AG08396 (cell line): ENCODE results near the gene KRTAP29-1.
"Not testable (repeated sequence)": the region's sequence is repeated elsewhere in the genome, so short reads cannot be mapped to it uniquely, and the experiment has no call there.

Source experiments
- DNase-seq: peaks from one replicate; pipeline ENCODE4 v3.0.0; 2012; ENCODE audit warnings: low spot score, mixed read lengths

Gene KRTAP29-1

GRCh38 chr17:41301916-41302901 lies at the start of gene KRTAP29-1:
KRTAP29-1 (minus strand) TSS chr17:41302851; CDS start chr17:41302851, 0 bp downstream.
- no peak for DNase-seq

- DNase-seq, result no peak
Measured at GRCh38 chr17:41351177-41351576, 48.5 kb upstream of the KRTAP29-1 start.

- not testable (repeated sequence) for DNase-seq
Measured at GRCh38 chr17:41350381-41350878, 47.8 kb upstream of the KRTAP29-1 start, which contains the start of gene KRT33A. KRT33A (minus strand) TSS chr17:41350828; CDS start chr17:41350767, 61 bp downstream.

- DNase-seq, result no peak
Measured at GRCh38 chr17:41347869-41348760, 45.5 kb upstream of the KRTAP29-1 start.

GRCh38 chr17:41346421-41346820 lies 43.8 kb upstream of the KRTAP29-1 start:
- not testable (repeated sequence) for DNase-seq

- DNase-seq, result no peak
Measured at GRCh38 chr17:41345992-41346391, 43.3 kb upstream of the KRTAP29-1 start.

GRCh38 chr17:41343029-41343428 lies 40.4 kb upstream of the KRTAP29-1 start:
- no peak for DNase-seq

- no peak for DNase-seq
Measured at GRCh38 chr17:41340934-41341861, 38.5 kb upstream of the KRTAP29-1 start.

GRCh38 chr17:41340494-41340893 lies 37.8 kb upstream of the KRTAP29-1 start:
- no peak for DNase-seq

GRCh38 chr17:41339571-41340172 lies 37.0 kb upstream of the KRTAP29-1 start:
- DNase-seq, result no peak

- DNase-seq, result no peak
Measured at GRCh38 chr17:41338961-41339485, 36.4 kb upstream of the KRTAP29-1 start.

- DNase-seq, result no peak
Measured at GRCh38 chr17:41335747-41336146, 33.1 kb upstream of the KRTAP29-1 start.

GRCh38 chr17:41334385-41335305 lies 32.0 kb upstream of the KRTAP29-1 start:
- no peak for DNase-seq

GRCh38 chr17:41333836-41334235 lies 31.2 kb upstream of the KRTAP29-1 start:
- no peak for DNase-seq

GRCh38 chr17:41333098-41333497 lies 30.4 kb upstream of the KRTAP29-1 start:
- DNase-seq, result no peak

GRCh38 chr17:41332239-41332638 lies 29.6 kb upstream of the KRTAP29-1 start:
- no peak for DNase-seq

GRCh38 chr17:41331606-41332005 lies 29.0 kb upstream of the KRTAP29-1 start:
- DNase-seq, result no peak

GRCh38 chr17:41329279-41329948 lies 26.8 kb upstream of the KRTAP29-1 start:
- peak; percentile 71 for DNase-seq

- DNase-seq, result no peak
Measured at GRCh38 chr17:41328207-41328606, 25.6 kb upstream of the KRTAP29-1 start.
